Measurements from ENCODE around the gene THSD7A. TPM values are rescaled to one million over a fixed set of nuclear protein-coding genes. Genes with fewer than 3 reads are reported as not detected.

THSD7A gene
- polyA plus RNA-seq, 1 donor from 2014 or later = 18.5 TPM

GRCh38 chr7:11478426-11478825, 353.6 kb downstream of the THSD7A start:
- H3K27me3 ChIP-seq (ENCODE audit: insufficient read depth, low read depth, low read length) = no peaks in the 10 kb centered on the region
- no peaks in the 10 kb centered on the region for H4K20me1 ChIP-seq (ENCODE audit: insufficient read depth)
- H3K79me2 ChIP-seq (replicated peaks; ENCODE audit: insufficient read depth, low read length) = no peaks in the 10 kb centered on the region
- no peaks in the 10 kb centered on the region for H3F3A ChIP-seq (ENCODE audit: insufficient read depth, low read length, poor library complexity, severe bottlenecking)
- H3K9me3 ChIP-seq (ENCODE audit: low read length) = no peaks in the 10 kb centered on the region
- no peak overlapping the region for H3K4me3 ChIP-seq (ENCODE audit: low read length)
- no peaks in the 10 kb centered on the region for H3K36me3 ChIP-seq (ENCODE audit: insufficient read depth, low read length)
- H3K9me2 ChIP-seq (ENCODE audit: insufficient read depth, low read length) = no peaks in the 10 kb centered on the region
- no peak overlapping the region for H3K27ac ChIP-seq (ENCODE audit: low read length)
- no peak overlapping the region for H2AFZ ChIP-seq (ENCODE audit: low read depth, low read length)
- TF ChIP-seq POLR2AphosphoS5 (IDR thresholded peaks at IDR 0.05) (no peak), SMC3 (conservative IDR thresholded peaks at IDR 0.05; ENCODE audit: poor library complexity) (no peak), EZH2 (IDR thresholded peaks at IDR 0.05; ENCODE audit: borderline replicate concordance, insufficient read depth, low read length, poor library complexity, severe bottlenecking) (no peak), MXI1 (conservative IDR thresholded peaks at IDR 0.05; ENCODE audit: poor library complexity, severe bottlenecking) (no peak), EP300 (conservative IDR thresholded peaks at IDR 0.05; ENCODE audit: poor library complexity, severe bottlenecking) (no peak), RAD21 (conservative IDR thresholded peaks at IDR 0.05) (no peak), REST (IDR thresholded peaks at IDR 0.05; ENCODE audit: borderline replicate concordance) (no peak), TAF1 (IDR thresholded peaks at IDR 0.05; ENCODE audit: low read depth) (no peak), CTCF (IDR thresholded peaks at IDR 0.05; ENCODE audit: poor library complexity, severe bottlenecking) (no peak)
- H3K9ac ChIP-seq (ENCODE audit: low read length) = no peak overlapping the region
- no peak overlapping the region for H3K4me2 ChIP-seq (ENCODE audit: low read length)

GRCh38 chr7:11474902-11475585, 357.0 kb downstream of the THSD7A start:
- Histone ChIP-seq H3K36me3 (ENCODE audit: insufficient read depth, low read length) (no peaks in the 10 kb centered on the region), H3K9me2 (ENCODE audit: insufficient read depth, low read length) (no peaks in the 10 kb centered on the region), H2AFZ (ENCODE audit: low read depth, low read length) (no peak overlapping the region), H3K27ac (ENCODE audit: low read length) (no peak overlapping the region), H3K79me2 (replicated peaks; ENCODE audit: insufficient read depth, low read length) (no peaks in the 10 kb centered on the region), H3K9ac (ENCODE audit: low read length) (no peak overlapping the region), H3K4me3 (ENCODE audit: low read length) (no peak overlapping the region), H3K27me3 (ENCODE audit: insufficient read depth, low read depth, low read length) (no peaks in the 10 kb centered on the region), H3F3A (ENCODE audit: insufficient read depth, low read length, poor library complexity, severe bottlenecking) (no peaks in the 10 kb centered on the region), H3K4me2 (ENCODE audit: low read length) (no peak overlapping the region), H3K9me3 (ENCODE audit: low read length) (no peaks in the 10 kb centered on the region), H4K20me1 (ENCODE audit: insufficient read depth) (no peaks in the 10 kb centered on the region)
- TF ChIP-seq POLR2AphosphoS5 (IDR thresholded peaks at IDR 0.05) (no peak), CTCF (IDR thresholded peaks at IDR 0.05; ENCODE audit: poor library complexity, severe bottlenecking) (no peak), SMC3 (conservative IDR thresholded peaks at IDR 0.05; ENCODE audit: poor library complexity) (no peak), EZH2 (IDR thresholded peaks at IDR 0.05; ENCODE audit: borderline replicate concordance, insufficient read depth, low read length, poor library complexity, severe bottlenecking) (no peak), TAF1 (IDR thresholded peaks at IDR 0.05; ENCODE audit: low read depth) (no peak), MXI1 (conservative IDR thresholded peaks at IDR 0.05; ENCODE audit: poor library complexity, severe bottlenecking) (no peak), EP300 (conservative IDR thresholded peaks at IDR 0.05; ENCODE audit: poor library complexity, severe bottlenecking) (no peak), REST (IDR thresholded peaks at IDR 0.05; ENCODE audit: borderline replicate concordance) (no peak)
